Transverse colon (tissue), 4 donors: ENCODE results near the gene GPATCH1. TPM values are rescaled to one million over a fixed set of nuclear protein-coding genes. Genes with fewer than 3 reads are reported as not detected.
"Not testable (repeated sequence)": the region's sequence is repeated elsewhere in the genome, so short reads cannot be mapped to it uniquely, and the experiment has no call there.

Experiments
- DNase-seq: peaks from one replicate; pipeline ENCODE4 v3.0.0-alpha.2; 2019
- H3K27ac ChIP-seq, 4 donors: fragments of 200-600 bp; sonication (generic); 2 replicates each; pipeline ENCODE4 v1.5.1; 2016 to 2018; ENCODE audit warnings: inconsistent platforms in 4 of 4
- H3K27me3 ChIP-seq: fragments of 200-600 bp; sonication (generic); 2 replicates; pipeline ENCODE4 v1.5.1; 2017; ENCODE audit warnings: inconsistent platforms
- H3K36me3 ChIP-seq, 4 donors: fragments of 200-600 bp; sonication (generic); 2 replicates each; pipeline ENCODE4 v1.5.1; 2017 to 2019; ENCODE audit warnings: inconsistent platforms in 4 of 4
- H3K4me1 ChIP-seq, 4 donors: fragments of 200-600 bp; sonication (generic); 2 replicates each; pipeline ENCODE4 v1.5.1; 2017 to 2020; ENCODE audit warnings: inconsistent platforms in 4 of 4
- H3K4me3 ChIP-seq, 4 donors: fragments of 200-600 bp; sonication (generic); 1 replicate in 1 of 4; 2 replicates in 3 of 4; pipeline versions ENCODE4 v1.5.1 to v1.6.1; 2017 to 2019; ENCODE audit warnings: inconsistent platforms in 4 of 4
- H3K9me3 ChIP-seq, 2 donors: fragments of 200-600 bp; sonication (generic); 2 replicates each; pipeline ENCODE4 v1.5.1; 2017 to 2019; ENCODE audit warnings: inconsistent platforms in 2 of 2
- CTCF ChIP-seq, 5 experiments: fragments of 200-600 bp in 3 of 5; fragments of 450-650 bp in 2 of 5; sonication (generic) in 3 of 5; IDR thresholded peaks; 1 replicate in 2 of 5; 2 replicates in 3 of 5; pipeline ENCODE4 v1.5.1; 2016 to 2017; ENCODE audit warnings: antibody characterized with exemption in 5 of 5, inconsistent platforms in 3 of 5, mild to moderate bottlenecking in 2 of 5, moderate library complexity in 1 of 5
- EP300 ChIP-seq: sonication (generic); formaldehyde crosslinking; IDR thresholded peaks from one replicate; pipeline ENCODE4 v1.6.1; 2017; ENCODE audit warnings: antibody characterized with exemption, low read depth
- POLR2A ChIP-seq: fragments of 450-650 bp; IDR thresholded peaks from one replicate; pipeline ENCODE4 v1.6.1; 2016; ENCODE audit warnings: antibody characterized with exemption, mild to moderate bottlenecking, moderate library complexity
- POLR2AphosphoS5 ChIP-seq, 3 donors: sonication (generic); formaldehyde crosslinking; IDR thresholded peaks; one replicate each; pipeline ENCODE4 v1.6.1; 2016; ENCODE audit warnings: antibody characterized with exemption in 3 of 3
- WGBS, 2 donors: methylation state at CpG; one replicate each; pipeline ENCODE4 v1.1.5; 2018; ENCODE audit warnings: low coverage in 1 of 2; 5-methylcytosine and 5-hydroxymethylcytosine counted together
- in situ Hi-C, 4 donors: fragments of 200-750 bp; cut with MboI; loops; one replicate each; pipeline versions ENCODE4 v1.15.0 to v1.15.1; 2017; ENCODE audit warnings: low sequenced_read_pairs in 3 of 4, low pct_ligation_motif_present in 1 of 4, low pct_unique_long_range_greater_than_20kb in 1 of 4
- intact Hi-C: fragments of 100-400 bp; cut with DNase I; formaldehyde crosslinking; loops from one replicate; pipeline ENCODE4 v1.15.1; 2023; ENCODE audit warnings: low total_unique reads
- total RNA-seq, 4 donors: library from RNA; depleted of rRNA; stranded (reverse); fragments of >200 nt; gene quantifications; one replicate each; pipeline ENCODE4 v1.1.0, GENCODE V29; 2016

GPATCH1 gene
- total RNA-seq, 4 donors from 2014 or later, result 9.1 to 16.8 (median 14.8) TPM

GRCh38 chr19:33117501-33117900 is 36.5 kb downstream of the GPATCH1 start:
- no peak for TF ChIP-seq EP300
- TF ChIP-seq CTCF (IDR thresholded peaks at IDR 0.05), result no peak
- no peak for TF ChIP-seq POLR2AphosphoS5 (IDR thresholded peaks at IDR 0.05)
- TF ChIP-seq POLR2A, result no peak
- no peaks in the 10 kb centered on the region for H3K27me3 ChIP-seq
- in situ Hi-C loops, result loop anchor here in 2 of 4 donors (25.0 kb wide), 1 partner anchor 130 kb away; no protein-coding TSS in a partner anchor
- no peaks in the 10 kb centered on the region for H3K4me1 ChIP-seq
- H3K9me3 ChIP-seq, result no peaks in the 10 kb centered on the region
- DNase-seq, result no peak
- intact Hi-C loops, result no loop called here
- 89% methylated on average over 8 of the region's 8 CpGs; no CpG with 5 or more reads in 1 of the 2 donors for WGBS, 2 donors
- H3K4me3 ChIP-seq, result no peak overlapping the region
- H3K27ac ChIP-seq, result no peak overlapping the region
- H3K36me3 ChIP-seq, result peaks cover 0 to 59% (median 23%) of the 10 kb centered on the region in 4 donors

GRCh38 chr19:33118643-33119042 is 37.7 kb downstream of the GPATCH1 start:
- intact Hi-C loops, result no loop called here
- Histone ChIP-seq H3K27ac (no peak overlapping the region), H3K9me3 (no peaks in the 10 kb centered on the region), H3K4me3 (no peak overlapping the region), H3K27me3 (no peaks in the 10 kb centered on the region), H3K36me3 (peaks cover 0 to 55% (median 19%) of the 10 kb centered on the region in 4 donors), H3K4me1 (no peaks in the 10 kb centered on the region)
- in situ Hi-C loops, result loop anchor here in 2 of 4 donors (25.0 kb wide), 1 partner anchor 131 kb away; no protein-coding TSS in a partner anchor
- TF ChIP-seq CTCF (IDR thresholded peaks at IDR 0.05) (no peak), EP300 (no peak), POLR2AphosphoS5 (IDR thresholded peaks at IDR 0.05) (no peak), POLR2A (no peak)
- 93% methylated on average over 10 of the region's 10 CpGs; no CpG with 5 or more reads in 1 of the 2 donors for WGBS, 2 donors
- DNase-seq, result no peak

GRCh38 chr19:33124207-33125098 is 43.5 kb downstream of the GPATCH1 start:
- peaks cover 0 to 44% (median 16%) of the 10 kb centered on the region in 4 donors for H3K36me3 ChIP-seq
- in situ Hi-C loops, result loop anchor here in 3 of 4 donors (10.0 to 25.0 kb wide), 2 partner anchors 137 to 150 kb away; partner anchors contain the start of genes CEP89 (in 1 of the 3) and FAAP24 (in 1 of the 3)
- peaks cover 0 to 3% (median 0%) of the 10 kb centered on the region in 4 donors for H3K4me1 ChIP-seq
- no peak overlapping the region for H3K27ac ChIP-seq
- H3K27me3 ChIP-seq, result no peaks in the 10 kb centered on the region
- 79 to 80% methylated on average over 6 to 10 of the region's 10 CpGs for WGBS, 2 donors
- TF ChIP-seq POLR2AphosphoS5 (IDR thresholded peaks at IDR 0.05), result no peak
- TF ChIP-seq POLR2A, result no peak
- no peak for TF ChIP-seq EP300
- no peak for TF ChIP-seq CTCF (IDR thresholded peaks at IDR 0.05)
- H3K9me3 ChIP-seq, result no peaks in the 10 kb centered on the region
- no peak for DNase-seq
- no peak overlapping the region for H3K4me3 ChIP-seq
- intact Hi-C loops, result no loop called here

- Histone ChIP-seq H3K36me3 (peaks cover 0 to 53% (median 14%) of the 10 kb centered on the region in 4 donors), H3K27ac (no peak overlapping the region), H3K4me1 (peaks cover 0 to 3% (median 0%) of the 10 kb centered on the region in 4 donors), H3K9me3 (no peaks in the 10 kb centered on the region), H3K4me3 (no peak overlapping the region), H3K27me3 (no peaks in the 10 kb centered on the region)
- 37% methylated on average over 12 of the region's 12 CpGs; no CpG with 5 or more reads in 1 of the 2 donors for WGBS, 2 donors
- in situ Hi-C loops (loop anchor here in 1 of 4 donors (10.0 kb wide), 1 partner anchor 151 kb away; the partner anchor contains the start of genes CEP89 and FAAP24), intact Hi-C loops (no loop called here)
- DNase-seq, result peak; percentile 46
- TF ChIP-seq POLR2A (no peak), CTCF (IDR thresholded peaks at IDR 0.05) (peak; percentile 74 to 88 (median 81)), EP300 (no peak)
Measured at GRCh38 chr19:33125929-33126388, 45.0 kb downstream of the GPATCH1 start.

GRCh38 chr19:33126712-33127111 is 45.7 kb downstream of the GPATCH1 start:
- in situ Hi-C loops, result loop anchor here in 1 of 4 donors (10.0 kb wide), 1 partner anchor 152 kb away; the partner anchor contains the start of genes CEP89 and FAAP24

More at GRCh38 chr19:33126712-33127111, 45.7 kb downstream of the GPATCH1 start:
- DNase-seq, H3K4me3 ChIP-seq, intact Hi-C loops, H3K4me1 ChIP-seq, H3K27ac ChIP-seq, H3K27me3 ChIP-seq, H3K9me3 ChIP-seq: not testable (repeated sequence)
- H3K36me3 ChIP-seq, result peaks cover 0 to 50% (median 12%) of the 10 kb centered on the region in 4 donors
- whole genome bisulfite sequencing, 2 donors, result 97% methylated on average over 5 to 8 of the region's 8 CpGs
